ENCODE data around the gene MICALL2.

Gene MICALL2

GRCh38 chr7:1388021-1388702 is 71.1 kb downstream of the MICALL2 start:
- DNase-seq = no peak

GRCh38 chr7:1387261-1387660 is 72.0 kb downstream of the MICALL2 start:
- no peak for DNase-seq

GRCh38 chr7:1386623-1387220 is 72.5 kb downstream of the MICALL2 start:
- no peak for DNase-seq

- no peak for DNase-seq
Observed at GRCh38 chr7:1385809-1386622, 73.3 kb downstream of the MICALL2 start.

GRCh38 chr7:1385086-1385808 is 74.0 kb downstream of the MICALL2 start:
- DNase-seq = no peak
